GM23338 (cell line): ENCODE data around the gene ZSCAN9. TPM values are rescaled to one million over a fixed set of nuclear protein-coding genes. Genes with fewer than 3 reads are reported as not detected.

Experiments
- polyA plus RNA-seq: library from polyadenylated mRNA; unstranded; fragments of >200 nt; fragmentation: Nextera tagmentation; extraction: Ambion mirVana; gene quantifications from 2 replicates; pipeline ENCODE4 v1.2.1, GENCODE V29; 2016
- total RNA-seq: library from RNA; depleted of rRNA; stranded (reverse); fragments of >200 nt; shearing (Covaris generic); gene quantifications from 2 replicates; pipeline ENCODE4 v1.2.3, GENCODE V29; 2014; rRNA removed

ZSCAN9 gene
- total and polyA plus RNA-seq, 2 experiments from 2014 or later: 10.0 to 10.9 TPM

Other genes starting within 250 kb of the ZSCAN9 start
- gene ZNF165, start 144.7 kb upstream of the ZSCAN9 start, total RNA-seq: 5.5 and 7.6 TPM in 2 replicates
- 7.7 and 8.9 TPM in 2 replicates for gene ZNF165, start 144.7 kb upstream of the ZSCAN9 start, polyA plus RNA-seq
- 4.7 and 10.3 TPM in 2 replicates for gene ZSCAN16, start 100.7 kb upstream of the ZSCAN9 start, total RNA-seq
- 9.2 and 12.9 TPM in 2 replicates for gene ZSCAN16, start 100.7 kb upstream of the ZSCAN9 start, polyA plus RNA-seq
- gene ZKSCAN8, start 83.4 kb upstream of the ZSCAN9 start, total RNA-seq: 21.3 and 22.6 TPM in 2 replicates
- 4.0 and 4.2 TPM in 2 replicates for gene ZKSCAN8, start 83.4 kb upstream of the ZSCAN9 start, polyA plus RNA-seq
- 5.7 and 5.9 TPM in 2 replicates for gene ZKSCAN4, start 27.0 kb downstream of the ZSCAN9 start, total RNA-seq
- 2.8 and 3.1 TPM in 2 replicates for gene ZKSCAN4, start 27.0 kb downstream of the ZSCAN9 start, polyA plus RNA-seq
- gene NKAPL, start 34.0 kb downstream of the ZSCAN9 start, total RNA-seq: 0.16 and 1.6 TPM in 2 replicates
- 2.9 and 3.2 TPM in 2 replicates for gene NKAPL, start 34.0 kb downstream of the ZSCAN9 start, polyA plus RNA-seq
- gene ZSCAN26, start 41.9 kb downstream of the ZSCAN9 start, total RNA-seq: 10.2 and 13.0 TPM in 2 replicates
- gene ZSCAN26, start 41.9 kb downstream of the ZSCAN9 start, polyA plus RNA-seq: 3.5 and 6.5 TPM in 2 replicates
- 8.4 and 10.5 TPM in 2 replicates for gene PGBD1, start 56.3 kb downstream of the ZSCAN9 start, total RNA-seq
- gene PGBD1, start 56.3 kb downstream of the ZSCAN9 start, polyA plus RNA-seq: 6.0 and 7.5 TPM in 2 replicates
- gene ZSCAN31, start 110.9 kb downstream of the ZSCAN9 start, total RNA-seq: 4.7 and 12.1 TPM in 2 replicates
- gene ZSCAN31, start 110.9 kb downstream of the ZSCAN9 start, polyA plus RNA-seq: 2.8 and 3.1 TPM in 2 replicates
- gene ZKSCAN3, start 124.7 kb downstream of the ZSCAN9 start, total RNA-seq: 4.3 and 7.6 TPM in 2 replicates
- 2.8 and 3.0 TPM in 2 replicates for gene ZKSCAN3, start 124.7 kb downstream of the ZSCAN9 start, polyA plus RNA-seq
- gene ZSCAN12, start 174.5 kb downstream of the ZSCAN9 start, total RNA-seq: 5.7 and 7.3 TPM in 2 replicates
- gene ZSCAN12, start 174.5 kb downstream of the ZSCAN9 start, polyA plus RNA-seq: 1.9 and 2.0 TPM in 2 replicates
- 3.1 and 7.8 TPM in 2 replicates for gene ZSCAN23, start 218.2 kb downstream of the ZSCAN9 start, total RNA-seq
- 0.30 and 1.9 TPM in 2 replicates for gene ZSCAN23, start 218.2 kb downstream of the ZSCAN9 start, polyA plus RNA-seq